Activated naive CD4-positive, alpha-beta T cell treated with anti-CD3 and anti-CD28 coated beads, Interleukin-2, amount 50 U/mL, for 72 hours (primary cell): ENCODE data around the gene DIO1. TPM values are rescaled to one million over a fixed set of nuclear protein-coding genes. Genes with fewer than 3 reads are reported as not detected.
A peak's percentile ranks its signal among the peaks of the same experiment; 100 is the strongest.

Source experiments
- ATAC-seq, 2 donors: fragments of 150-1000 bp; cut with Tn5 transposase; 2 replicates each; pipeline ENCODE4 v1.10.0; 2021; ENCODE audit warnings: mild to moderate bottlenecking in 2 of 2, moderate library complexity in 2 of 2
- DNase-seq, 2 donors: peaks; one replicate each; pipeline ENCODE4 v3.0.0; 2021 to 2022; ENCODE audit warnings: low spot score in 2 of 2
- H3K27ac Mint-ChIP-seq, 2 donors: one replicate each; pipeline ENCODE4 v1.8.0; 2022; ENCODE audit warnings: mild to moderate bottlenecking in 2 of 2, mixed read lengths in 2 of 2
- H3K36me3 Mint-ChIP-seq, 2 donors: one replicate each; pipeline ENCODE4 v1.8.0; 2022; ENCODE audit warnings: mixed read lengths in 2 of 2
- H3K9me3 Mint-ChIP-seq, 2 donors: one replicate each; pipeline ENCODE4 v1.8.0; 2022; ENCODE audit warnings: mixed read lengths in 2 of 2
- total RNA-seq, 2 donors: library from RNA; stranded (reverse); gene quantifications; one replicate each; pipeline ENCODE4 v1.2.3, GENCODE V29; 2022

The DIO1 gene
- total RNA-seq, 2 donors from 2014 or later, result not detected

- no peak for DNase-seq
- H3K36me3 Mint-ChIP-seq, result peaks cover 12 to 28% of the 10 kb centered on the region in 2 donors
- peak within 1 kb of the TSS; percentile 92 to 95 for H3K27ac Mint-ChIP-seq
- peak; percentile 73 to 74 for ATAC-seq
- H3K9me3 Mint-ChIP-seq, result peaks cover 0 to 4% of the 10 kb centered on the region in 2 donors
Observed at GRCh38 chr1:53946252-53947171, 52.5 kb downstream of the DIO1 start, which contains the start of gene LRRC42. Gene LRRC42, plus strand, starts transcription at chr1:53946350. Its CDS starts 5,650 bp downstream, at chr1:53952000.

- Mint-ChIP-seq H3K27ac (peak overlapping the region; percentile 80 to 92), H3K9me3 (peaks cover 0 to 4% of the 10 kb centered on the region in 2 donors), H3K36me3 (peaks cover 13 to 29% of the 10 kb centered on the region in 2 donors)
- DNase-seq (no peak), ATAC-seq (no peak)
Observed at GRCh38 chr1:53947172-53947907, 53.4 kb downstream of the DIO1 start.

DNA sequence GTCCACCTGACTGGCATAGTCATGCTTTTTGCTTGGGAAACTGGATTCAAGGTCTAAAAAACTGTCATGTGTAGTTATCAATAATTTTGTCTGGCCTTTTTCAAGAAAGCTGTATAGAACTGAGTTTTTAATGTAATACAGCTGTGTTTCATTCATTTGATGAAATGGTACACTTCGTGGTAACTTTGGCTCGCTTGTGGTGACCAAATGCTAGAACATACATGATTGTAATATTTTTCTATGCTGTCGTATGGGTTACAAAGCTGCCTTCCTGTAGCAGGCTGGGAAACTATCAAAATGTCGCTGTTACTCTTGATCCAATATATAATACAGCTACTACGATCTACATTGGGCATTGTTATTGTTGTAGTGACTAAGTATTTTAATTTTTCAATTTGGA is 54.3 kb downstream of the DIO1 start:
- DNase-seq (no peak), ATAC-seq (no peak)
- H3K36me3 Mint-ChIP-seq, result peaks cover 18 to 24% of the 10 kb centered on the region in 2 donors
- no peak overlapping the region for H3K27ac Mint-ChIP-seq
- no peaks in the 10 kb centered on the region for H3K9me3 Mint-ChIP-seq

GRCh38 chr1:53949023-53949990 is 55.3 kb downstream of the DIO1 start:
- DNase-seq, result peak in 1 of 2 donors; percentile 29
- ATAC-seq, result no peak

DNA sequence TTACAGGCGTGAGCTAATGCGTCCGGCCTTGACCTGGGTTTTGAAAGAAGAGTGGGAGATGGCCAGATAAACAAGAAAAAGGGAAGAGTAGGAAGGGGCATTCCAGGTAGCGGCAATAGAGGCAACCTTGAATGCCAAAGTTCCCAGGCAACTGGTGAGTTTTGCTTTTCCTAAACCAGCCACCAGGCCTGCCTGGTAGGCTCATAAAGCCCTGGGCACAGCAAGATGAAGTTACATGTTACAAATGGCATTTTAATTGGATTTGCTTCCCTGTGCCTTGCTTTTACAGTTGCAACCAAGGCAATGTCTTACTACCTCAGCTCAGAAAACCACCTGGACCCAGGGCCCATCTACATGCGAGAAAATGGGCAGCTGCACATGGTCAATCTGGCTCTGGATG is 57.7 kb downstream of the DIO1 start:
- Mint-ChIP-seq H3K9me3 (no peaks in the 10 kb centered on the region), H3K36me3 (peaks cover 6 to 10% of the 10 kb centered on the region in 2 donors), H3K27ac (peak overlapping the region in 1 of 2 donors; percentile 79)
- DNase-seq, result no peak
- no peak for ATAC-seq

More at GRCh38 chr1:53949023-53949990, 55.3 kb downstream of the DIO1 start:
- Mint-ChIP-seq H3K27ac (no peak overlapping the region), H3K9me3 (no peaks in the 10 kb centered on the region), H3K36me3 (peaks cover 16 to 19% of the 10 kb centered on the region in 2 donors)

DNA sequence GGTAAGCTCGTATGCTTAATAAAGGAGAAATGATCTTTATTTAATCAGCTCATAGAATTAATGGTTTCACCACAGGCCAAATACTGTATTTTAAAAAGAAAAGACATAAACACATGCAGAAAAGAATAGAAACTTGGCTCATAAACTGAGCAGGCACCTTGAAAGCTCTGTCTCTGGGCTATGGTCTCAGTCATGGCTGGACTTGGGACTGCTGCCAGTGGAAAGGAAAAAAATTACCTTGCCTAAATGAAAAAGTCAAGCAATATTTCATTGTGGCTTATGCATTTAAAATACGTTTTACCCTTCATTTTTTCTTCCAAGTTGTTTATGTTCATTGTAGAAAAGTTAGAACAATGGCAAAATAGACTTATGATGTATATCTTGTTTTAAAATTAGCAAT is 60.1 kb downstream of the DIO1 start:
- ATAC-seq (no peak), DNase-seq (no peak)
- H3K36me3 Mint-ChIP-seq, result peaks cover 6 to 10% of the 10 kb centered on the region in 2 donors
- H3K9me3 Mint-ChIP-seq, result no peaks in the 10 kb centered on the region
- no peak overlapping the region for H3K27ac Mint-ChIP-seq

DNA sequence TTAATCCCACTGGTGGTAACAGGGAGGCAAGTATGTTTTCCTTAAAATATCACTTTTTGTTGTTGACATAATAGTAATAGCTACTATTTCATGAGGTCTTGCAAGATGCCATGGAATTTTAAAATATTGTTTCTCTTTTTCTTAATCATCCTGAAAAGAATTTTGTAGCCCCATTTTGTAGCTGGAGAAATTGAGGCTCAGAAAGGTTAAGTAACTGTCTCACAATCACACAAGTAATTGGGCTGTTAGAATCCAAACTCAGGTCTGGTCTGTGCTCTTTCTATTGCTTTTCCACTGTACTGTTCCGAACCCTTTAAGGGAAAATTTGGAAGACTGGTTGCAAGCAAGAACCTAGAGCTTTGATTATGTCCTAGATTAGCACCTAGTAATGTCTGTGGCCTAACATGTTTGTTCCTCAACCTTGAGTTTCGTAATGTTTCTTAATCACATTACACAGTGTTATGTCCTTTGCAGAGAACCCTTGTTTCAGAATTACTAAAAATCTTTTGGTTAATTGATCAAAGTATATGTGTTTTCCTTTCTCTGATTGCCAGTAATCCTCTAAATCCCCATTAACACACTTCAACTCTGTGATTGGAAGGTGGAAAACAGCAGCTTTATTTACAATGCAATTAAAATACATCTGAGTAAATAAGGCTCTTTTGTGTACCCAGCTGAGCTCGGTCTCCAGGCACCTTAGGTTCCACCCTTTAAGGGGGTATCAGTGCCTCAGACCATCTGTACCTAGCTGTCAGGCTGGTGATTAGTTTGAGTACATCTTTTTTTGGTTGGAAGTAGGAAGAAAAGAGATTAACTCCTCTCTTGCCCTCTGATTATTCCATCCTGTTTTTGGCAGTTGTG is 62.6 kb downstream of the DIO1 start:
- H3K36me3 Mint-ChIP-seq, result peaks cover 6 to 17% of the 10 kb centered on the region in 2 donors
- H3K27ac Mint-ChIP-seq, result peak overlapping the region; percentile 48 to 65
- ATAC-seq (peak in 1 of 2 donors; percentile 66), DNase-seq (no peak)
- no peaks in the 10 kb centered on the region for H3K9me3 Mint-ChIP-seq

- no peak for DNase-seq
- Mint-ChIP-seq H3K36me3 (peaks cover 5 to 17% of the 10 kb centered on the region in 2 donors), H3K9me3 (no peaks in the 10 kb centered on the region), H3K27ac (peak overlapping the region; percentile 48 to 65)
- ATAC-seq, result no peak
Observed at GRCh38 chr1:53957194-53957818, 63.3 kb downstream of the DIO1 start.

GRCh38 chr1:53959664-53960250 is 65.8 kb downstream of the DIO1 start:
- Mint-ChIP-seq H3K9me3 (no peaks in the 10 kb centered on the region), H3K27ac (no peak overlapping the region), H3K36me3 (peaks cover 0 to 7% of the 10 kb centered on the region in 2 donors)
- ATAC-seq (peak in 1 of 2 donors; percentile 59), DNase-seq (peak in 1 of 2 donors; percentile 28)

Other genes with a start within 250 kb of the DIO1 start
- gene GLIS1, start 155.0 kb upstream of the DIO1 start, total RNA-seq, result not detected
- gene NDC1, start 55.9 kb upstream of the DIO1 start, total RNA-seq, result 10 to 100 TPM; 17.0 to 33.3 TPM
- 10 to 100 TPM; 18.1 to 21.8 TPM for gene YIPF1, start 4.4 kb upstream of the DIO1 start, total RNA-seq
- gene IFT25, start 51.5 kb downstream of the DIO1 start, total RNA-seq, result 10 to 100 TPM; 61.3 to 73.0 TPM
- gene LRRC42, start 52.2 kb downstream of the DIO1 start, total RNA-seq, result 10 to 100 TPM; 31.6 to 35.8 TPM
- gene LDLRAD1, start 124.0 kb downstream of the DIO1 start, total RNA-seq, result not detected
- gene TMEM59, start 159.0 kb downstream of the DIO1 start, total RNA-seq, result 100 to 1,000 TPM; 132 to 164 TPM
- gene TCEANC2, start 159.4 kb downstream of the DIO1 start, total RNA-seq, result 10 to 100 TPM; 11.8 to 19.4 TPM